GM23338 (cell line): ENCODE results near the gene IMMP2L. TPM values are rescaled to one million over a fixed set of nuclear protein-coding genes. Genes with fewer than 3 reads are reported as not detected.

ENCODE experiments used
- ATAC-seq: fragments of 200-7000 bp; cut with Tn5 transposase; 3 replicates; pipeline ENCODE4 v1.9.1; 2020
- DNase-seq: peaks from one replicate; pipeline ENCODE4 v3.0.0-alpha.2; 2015; ENCODE audit warnings: low spot score
- H2AFZ ChIP-seq: fragments of 200-600 bp; sonication (generic); 2 replicates; pipeline ENCODE4 v1.8.0; 2016; ENCODE audit warnings: antibody characterized with exemption, mild to moderate bottlenecking, moderate library complexity
- H3F3A ChIP-seq: fragments of 200-600 bp; sonication (generic); replicated peaks from 2 replicates; pipeline ENCODE4 v1.8.0; 2017; ENCODE audit warnings: antibody characterized with exemption, mixed run types, low read depth
- H3K27ac ChIP-seq: fragments of 200-600 bp; sonication (generic); 2 replicates; pipeline ENCODE4 v1.6.1; 2016; ENCODE audit warnings: low read depth
- H3K27me3 ChIP-seq: fragments of 200-600 bp; sonication (generic); 2 replicates; pipeline ENCODE4 v1.8.0; 2016; ENCODE audit warnings: mild to moderate bottlenecking, mixed run types, moderate library complexity; ENCODE audit not compliant: insufficient read depth
- H3K36me3 ChIP-seq: fragments of 200-600 bp; sonication (generic); 2 replicates; pipeline ENCODE4 v1.8.0; 2016; ENCODE audit warnings: mild to moderate bottlenecking; ENCODE audit not compliant: insufficient read depth
- H3K4me1 ChIP-seq: fragments of 200-600 bp; sonication (generic); 2 replicates; pipeline ENCODE4 v1.8.0; 2016; ENCODE audit warnings: mild to moderate bottlenecking, moderate library complexity; ENCODE audit not compliant: insufficient read depth
- H3K4me2 ChIP-seq: fragments of 200-600 bp; sonication (generic); 2 replicates; pipeline ENCODE4 v1.7.1; 2017; ENCODE audit warnings: mixed run types
- H3K4me3 ChIP-seq: fragments of 200-600 bp; sonication (generic); 2 replicates; pipeline ENCODE4 v1.6.1; 2016; ENCODE audit warnings: mixed run types
- H3K79me2 ChIP-seq: fragments of 200-600 bp; sonication (generic); replicated peaks from 2 replicates; pipeline ENCODE4 v1.8.0; 2017; ENCODE audit warnings: mild to moderate bottlenecking; ENCODE audit not compliant: insufficient read depth
- H3K9me2 ChIP-seq: fragments of 200-600 bp; sonication (generic); 2 replicates; pipeline ENCODE4 v1.8.0; 2017; ENCODE audit not compliant: insufficient read depth
- H4K20me1 ChIP-seq: fragments of 200-600 bp; sonication (generic); replicated peaks from 2 replicates; pipeline ENCODE4 v1.8.0; 2017; ENCODE audit warnings: mild to moderate bottlenecking; ENCODE audit not compliant: insufficient read depth
- H3K27ac Mint-ChIP-seq: 2 replicates; pipeline ENCODE4 v1.8.0; 2020; ENCODE audit warnings: inconsistent platforms, mild to moderate bottlenecking, moderate library complexity, mixed read lengths
- H3K27me3 Mint-ChIP-seq: 3 replicates; pipeline ENCODE4 v1.8.0; 2022; ENCODE audit warnings: low read depth, mild to moderate bottlenecking, moderate library complexity, mixed read lengths, inconsistent platforms; ENCODE audit not compliant: insufficient read depth, poor library complexity
- H3K36me3 Mint-ChIP-seq: 3 replicates; pipeline ENCODE4 v1.8.0; 2021; ENCODE audit warnings: low read depth, mild to moderate bottlenecking, inconsistent platforms, moderate library complexity, mixed read lengths
- H3K4me1 Mint-ChIP-seq: 3 replicates; pipeline ENCODE4 v1.8.0; 2020; ENCODE audit warnings: mild to moderate bottlenecking, inconsistent platforms, mixed read lengths
- H3K4me3 Mint-ChIP-seq: 3 replicates; pipeline ENCODE4 v1.8.0; 2021; ENCODE audit warnings: moderate library complexity, mild to moderate bottlenecking, inconsistent platforms, mixed read lengths
- H3K9me3 Mint-ChIP-seq: 3 replicates; pipeline ENCODE4 v1.8.0; 2020; ENCODE audit warnings: moderate library complexity, mild to moderate bottlenecking, inconsistent platforms, mixed read lengths
- CREB1 ChIP-seq: fragments of 250-450 bp; sonication (Bioruptor Pico); IDR thresholded peaks from 2 replicates; pipeline ENCODE4 v1.5.0; 2020; ENCODE audit warnings: low read depth, mild to moderate bottlenecking, moderate library complexity
- CTCF ChIP-seq, 2 experiments: fragments of 200-600 bp in 1 of 2; sonication (generic) in 1 of 2; conservative IDR thresholded peaks; 2 replicates each; pipeline versions ENCODE4 v1.5.1 to v1.6.1; 2016 to 2017; ENCODE audit warnings: antibody characterized with exemption in 2 of 2, low read depth in 2 of 2, mild to moderate bottlenecking in 2 of 2, moderate library complexity in 1 of 2
- ETS1 ChIP-seq: IDR thresholded peaks from 2 replicates; pipeline ENCODE4 v1.6.1; 2016; ENCODE audit warnings: antibody characterized with exemption
- EZH2 ChIP-seq: fragments of 200-600 bp; sonication (generic); IDR thresholded peaks from one replicate; pipeline ENCODE4 v1.8.0; 2017; ENCODE audit warnings: antibody characterized with exemption, mild to moderate bottlenecking, low read depth; ENCODE audit not compliant: unreplicated experiment
- EZH2phosphoT487 ChIP-seq: fragments of 200-600 bp; sonication (generic); IDR thresholded peaks from one replicate; pipeline ENCODE4 v1.8.1; 2018; ENCODE audit warnings: antibody characterized with exemption; ENCODE audit not compliant: unreplicated experiment
- JUNB ChIP-seq: IDR thresholded peaks from one replicate; pipeline ENCODE4 v1.6.1; 2016; ENCODE audit warnings: antibody characterized with exemption; ENCODE audit not compliant: unreplicated experiment
- NANOG ChIP-seq: IDR thresholded peaks from 2 replicates; pipeline ENCODE4 v1.6.1; 2016; ENCODE audit warnings: antibody characterized with exemption, borderline replicate concordance
- POLR2AphosphoS5 ChIP-seq: IDR thresholded peaks from 2 replicates; pipeline ENCODE4 v1.6.1; 2016; ENCODE audit warnings: antibody characterized with exemption, low read depth
- REST ChIP-seq: IDR thresholded peaks from one replicate; pipeline ENCODE4 v1.6.1; 2018; ENCODE audit warnings: antibody characterized with exemption; ENCODE audit not compliant: unreplicated experiment
- STAT1 ChIP-seq: IDR thresholded peaks from one replicate; pipeline ENCODE4 v1.6.1; 2016; ENCODE audit warnings: antibody characterized with exemption; ENCODE audit not compliant: unreplicated experiment
- ZNF331 ChIP-seq: fragments of 250-450 bp; sonication (Bioruptor Pico); IDR thresholded peaks from 2 replicates; pipeline ENCODE4 v1.5.0; 2020; ENCODE audit warnings: low read depth, mild to moderate bottlenecking, moderate library complexity
- polyA plus RNA-seq: library from polyadenylated mRNA; unstranded; fragments of >200 nt; fragmentation: Nextera tagmentation; extraction: Ambion mirVana; gene quantifications from 2 replicates; pipeline ENCODE4 v1.2.1, GENCODE V29; 2016
- total RNA-seq: library from RNA; depleted of rRNA; stranded (reverse); fragments of >200 nt; shearing (Covaris generic); gene quantifications from 2 replicates; pipeline ENCODE4 v1.2.3, GENCODE V29; 2014

IMMP2L gene
- total and polyA plus RNA-seq, 2 experiments from 2014 or later: 7.3 to 14.0 TPM

- Histone ChIP-seq H3K27ac (no peak overlapping the region), H3K79me2 (no peaks in the 10 kb centered on the region), H4K20me1 (no peaks in the 10 kb centered on the region), H3K9me2 (no peaks in the 10 kb centered on the region), H3K36me3 (no peaks in the 10 kb centered on the region), H3K4me1 (peaks cover 8% of the 10 kb centered on the region; the same call in 1 of the 2 replicates), H3K4me2 (no peak overlapping the region), H2AFZ (no peak overlapping the region), H3K27me3 (no peaks in the 10 kb centered on the region), H3F3A (no peaks in the 10 kb centered on the region), H3K4me3 (no peak overlapping the region)
- ATAC-seq (no peak), DNase-seq (no peak)
- Mint-ChIP-seq H3K4me1 (peaks cover 12% of the 10 kb centered on the region), H3K27me3 (no peaks in the 10 kb centered on the region), H3K4me3 (no peak overlapping the region), H3K36me3 (no peaks in the 10 kb centered on the region), H3K9me3 (no peaks in the 10 kb centered on the region), H3K27ac (0 out of 2 replicates have a peak overlapping the region, but pooled peaks have one; percentile 43)
- no peak for TF ChIP-seq CREB1 (CRISPR knock-in tag)
These were observed 446.3 kb downstream of the IMMP2L start for GRCh38 chr7:111115966-111116365.

- H3K4me3 ChIP-seq: no peak overlapping the region
- no peaks in the 10 kb centered on the region for H3K36me3 ChIP-seq
- no peaks in the 10 kb centered on the region for H3K27me3 ChIP-seq
- Mint-ChIP-seq H3K27ac (no peak overlapping the region), H3K9me3 (no peaks in the 10 kb centered on the region), H3K27me3 (no peaks in the 10 kb centered on the region), H3K4me3 (no peak overlapping the region), H3K36me3 (no peaks in the 10 kb centered on the region), H3K4me1 (peaks cover 5% of the 10 kb centered on the region; the same call in 1 of the 3 replicates)
- no peak for ATAC-seq
- no peaks in the 10 kb centered on the region for H3K9me2 ChIP-seq
- H3K79me2 ChIP-seq: no peaks in the 10 kb centered on the region
- no peak overlapping the region for H3K4me2 ChIP-seq
- no peaks in the 10 kb centered on the region for H4K20me1 ChIP-seq
- H3F3A ChIP-seq: no peaks in the 10 kb centered on the region
- no peak for DNase-seq
- peaks cover 4% of the 10 kb centered on the region; the same call in 1 of the 2 replicates for H3K4me1 ChIP-seq
- H3K27ac ChIP-seq: no peak overlapping the region
- no peak overlapping the region for H2AFZ ChIP-seq
- no peak for TF ChIP-seq REST
- TF ChIP-seq CTCF (conservative IDR thresholded peaks at IDR 0.05; ENCODE audit: low read depth in 2 of 2): no peak
- no peak for TF ChIP-seq NANOG
- TF ChIP-seq STAT1: no peak
- TF ChIP-seq CREB1 (CRISPR knock-in tag): no peak
- no peak for TF ChIP-seq ZNF331 (CRISPR knock-in tag)
- TF ChIP-seq ETS1: no peak
- no peak for TF ChIP-seq EZH2
- TF ChIP-seq EZH2phosphoT487: no peak
- TF ChIP-seq JUNB: no peak
- no peak for TF ChIP-seq POLR2AphosphoS5
These were observed 448.9 kb downstream of the IMMP2L start for GRCh38 chr7:111113263-111114017.
